Adrenal gland (tissue), 5 donors: ENCODE measurements around the gene PTPN7.

Experiments used
- CTCF ChIP-seq, 6 experiments: fragments of 450-650 bp in 4 of 6; fragments of 200-600 bp in 2 of 6; sonication (generic) in 1 of 6; IDR thresholded peaks; 1 replicate in 5 of 6; 2 replicates in 1 of 6; pipeline versions ENCODE4 v1.5.1 to v1.8.0; 2016 to 2021; ENCODE audit warnings: antibody characterized with exemption in 6 of 6, mild to moderate bottlenecking in 2 of 6, moderate library complexity in 1 of 6
- POLR2A ChIP-seq, 2 donors: fragments of 450-650 bp; IDR thresholded peaks; one replicate each; pipeline ENCODE4 v1.6.1; 2017; ENCODE audit warnings: antibody characterized with exemption in 2 of 2, mild to moderate bottlenecking in 2 of 2, moderate library complexity in 1 of 2
- donor health status: DM: no; HTN: no; CAD: no.

- TF ChIP-seq CTCF (IDR thresholded peaks at IDR 0.05) = no peak
- no peak for TF ChIP-seq POLR2A (IDR thresholded peaks at IDR 0.05)
Measured at GRCh38 chr1:202117898-202118371, 42.5 kb downstream of the PTPN7 start.
